Retina (tissue), 1 donor: ENCODE results near the gene ITIH2.
"Not testable (repeated sequence)": the region's sequence is repeated elsewhere in the genome, so short reads cannot be mapped to it uniquely, and the experiment has no call there.

Experiments
- DNase-seq: peaks from one replicate; pipeline ENCODE4 v3.0.0-alpha.2; 2016

Gene ITIH2

GRCh38 chr10:7703140-7703539, at the start of gene ITIH2:
Gene ITIH2, plus strand, starts transcription at chr10:7703316. Its CDS starts 119 bp downstream, at chr10:7703435.
- no peak for DNase-seq

- DNase-seq = not testable (repeated sequence)
Observed at GRCh38 chr10:7657079-7657478, 46.0 kb upstream of the ITIH2 start.

- DNase-seq = no peak
Observed at GRCh38 chr10:7657552-7657951, 45.6 kb upstream of the ITIH2 start.

- DNase-seq = no peak
Observed at GRCh38 chr10:7659560-7659959, 43.6 kb upstream of the ITIH2 start.

- DNase-seq = no peak
Observed at GRCh38 chr10:7662522-7662921, 40.6 kb upstream of the ITIH2 start.

GRCh38 chr10:7664707-7665106, 38.4 kb upstream of the ITIH2 start:
- DNase-seq = no peak

GRCh38 chr10:7665767-7666166, 37.3 kb upstream of the ITIH2 start:
- peak; percentile 43 for DNase-seq

GRCh38 chr10:7666253-7667023, 36.7 kb upstream of the ITIH2 start, which contains the start of gene ITIH5:
Gene ITIH5, minus strand, starts transcription at chr10:7666966. Its CDS starts 74 bp downstream, at chr10:7666892.
- peak; percentile 58 for DNase-seq

- peak; percentile 49 for DNase-seq
Observed at GRCh38 chr10:7667262-7668141, 35.6 kb upstream of the ITIH2 start.

GRCh38 chr10:7670157-7670556, 33.0 kb upstream of the ITIH2 start:
- DNase-seq = no peak

- no peak for DNase-seq
Observed at GRCh38 chr10:7672341-7673134, 30.6 kb upstream of the ITIH2 start.

GRCh38 chr10:7679256-7679655, 23.9 kb upstream of the ITIH2 start:
- DNase-seq = no peak

GRCh38 chr10:7680078-7680477, 23.0 kb upstream of the ITIH2 start:
- DNase-seq = not testable (repeated sequence)

GRCh38 chr10:7686351-7687171, 16.6 kb upstream of the ITIH2 start:
- DNase-seq = peak; percentile 68

GRCh38 chr10:7687228-7687907, 15.7 kb upstream of the ITIH2 start:
- peak; percentile 85 for DNase-seq

- no peak for DNase-seq
Observed at GRCh38 chr10:7689591-7689990, 13.5 kb upstream of the ITIH2 start.

- DNase-seq = not testable (repeated sequence)
Observed at GRCh38 chr10:7690885-7691597, 12.1 kb upstream of the ITIH2 start.

- not testable (repeated sequence) for DNase-seq
Observed at GRCh38 chr10:7692368-7692767, 10.7 kb upstream of the ITIH2 start.

- DNase-seq = not testable (repeated sequence)
Observed at GRCh38 chr10:7693194-7693593, 9.9 kb upstream of the ITIH2 start.

GRCh38 chr10:7696545-7696944, 6.6 kb upstream of the ITIH2 start:
- DNase-seq = no peak

- no peak for DNase-seq
Observed at GRCh38 chr10:7697426-7697825, 5.7 kb upstream of the ITIH2 start.
